Measurements from ENCODE around the gene LEO1. TPM values are rescaled to one million over a fixed set of nuclear protein-coding genes. Genes with fewer than 3 reads are reported as not detected.
A peak's percentile ranks its signal among the peaks of the same experiment; 100 is the strongest.

The LEO1 gene
- total RNA-seq, 1 donor from 2014 or later = 35.7 TPM

- Mint-ChIP-seq H3K27ac (peak overlapping the region; percentile 37), H3K4me3 (no peak overlapping the region), H3K27me3 (no peaks in the 10 kb centered on the region), H3K9me3 (no peaks in the 10 kb centered on the region), H3K4me1 (peaks cover 8% of the 10 kb centered on the region), H3K36me3 (ENCODE audit: low read depth) (peaks cover 24% of the 10 kb centered on the region)
- DNase-seq = no peak
- intact Hi-C loops (cut with micrococcal nuclease) = no loop called here
Measured at GRCh38 chr15:51936105-51936478, 35.5 kb downstream of the LEO1 start.

GRCh38 chr15:51935466-51936104, 36.0 kb downstream of the LEO1 start:
- Mint-ChIP-seq H3K36me3 (ENCODE audit: low read depth) (peaks cover 27% of the 10 kb centered on the region), H3K9me3 (no peaks in the 10 kb centered on the region), H3K27ac (peak overlapping the region; percentile 37), H3K4me3 (no peak overlapping the region), H3K27me3 (no peaks in the 10 kb centered on the region), H3K4me1 (peaks cover 8% of the 10 kb centered on the region)
- DNase-seq = no peak
- intact Hi-C loops (cut with micrococcal nuclease) = no loop called here

DNA sequence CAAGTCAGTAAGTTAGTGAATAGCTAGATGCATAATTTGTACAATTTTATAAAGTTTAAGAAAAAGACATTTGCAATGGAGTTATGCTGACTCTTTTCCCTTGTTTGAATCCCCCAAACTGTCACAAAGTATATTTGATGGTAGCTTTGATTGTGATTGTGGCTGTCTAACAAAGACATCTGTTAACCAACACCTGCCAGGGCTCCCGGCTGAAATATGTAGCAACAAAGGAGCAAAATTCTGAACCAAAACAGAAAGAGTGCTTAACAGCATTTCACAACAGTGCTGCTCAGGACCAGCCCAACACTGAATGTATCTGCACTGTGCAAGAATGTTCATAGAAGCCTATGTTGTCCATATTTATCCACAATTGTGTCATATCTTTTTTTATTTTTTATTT, 39.4 kb downstream of the LEO1 start:
- no peak for DNase-seq
- Mint-ChIP-seq H3K4me1 (peaks cover 6% of the 10 kb centered on the region), H3K27me3 (no peaks in the 10 kb centered on the region), H3K9me3 (no peaks in the 10 kb centered on the region), H3K4me3 (no peak overlapping the region), H3K36me3 (ENCODE audit: low read depth) (peaks cover 22% of the 10 kb centered on the region), H3K27ac (no peak overlapping the region)
- intact Hi-C loops (cut with micrococcal nuclease) = no loop called here

GRCh38 chr15:51931638-51932037, 39.9 kb downstream of the LEO1 start:
- DNase-seq = no peak
- Mint-ChIP-seq H3K27ac (no peak overlapping the region), H3K9me3 (no peaks in the 10 kb centered on the region), H3K27me3 (no peaks in the 10 kb centered on the region), H3K4me3 (no peak overlapping the region), H3K4me1 (peaks cover 6% of the 10 kb centered on the region), H3K36me3 (ENCODE audit: low read depth) (peaks cover 24% of the 10 kb centered on the region)
- intact Hi-C loops (cut with micrococcal nuclease) = no loop called here

DNA sequence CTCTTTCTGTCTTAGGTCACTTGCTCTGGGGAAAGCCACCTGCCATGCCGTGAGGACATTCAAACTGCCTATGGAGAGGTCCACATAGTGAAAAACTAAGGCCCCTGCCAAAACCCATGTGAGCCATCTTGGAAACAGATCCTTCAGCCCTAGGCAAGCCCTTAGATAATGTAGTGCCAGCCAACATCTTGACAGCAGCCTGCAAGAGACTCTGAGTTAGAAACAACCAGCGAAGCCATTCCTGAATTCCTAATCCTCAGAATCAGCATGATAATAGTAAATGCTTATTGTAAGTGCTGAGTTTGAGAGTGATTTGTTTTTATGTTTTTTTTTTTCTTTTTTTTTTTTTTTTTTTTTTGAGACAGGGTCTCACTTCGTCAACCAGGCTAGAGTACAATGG, 40.6 kb downstream of the LEO1 start:
- Mint-ChIP-seq H3K9me3 (no peaks in the 10 kb centered on the region), H3K36me3 (ENCODE audit: low read depth) (peaks cover 23% of the 10 kb centered on the region), H3K4me1 (peaks cover 6% of the 10 kb centered on the region), H3K4me3 (no peak overlapping the region), H3K27ac (no peak overlapping the region), H3K27me3 (no peaks in the 10 kb centered on the region)
- intact Hi-C loops (cut with micrococcal nuclease) = no loop called here
- no peak for DNase-seq

DNA sequence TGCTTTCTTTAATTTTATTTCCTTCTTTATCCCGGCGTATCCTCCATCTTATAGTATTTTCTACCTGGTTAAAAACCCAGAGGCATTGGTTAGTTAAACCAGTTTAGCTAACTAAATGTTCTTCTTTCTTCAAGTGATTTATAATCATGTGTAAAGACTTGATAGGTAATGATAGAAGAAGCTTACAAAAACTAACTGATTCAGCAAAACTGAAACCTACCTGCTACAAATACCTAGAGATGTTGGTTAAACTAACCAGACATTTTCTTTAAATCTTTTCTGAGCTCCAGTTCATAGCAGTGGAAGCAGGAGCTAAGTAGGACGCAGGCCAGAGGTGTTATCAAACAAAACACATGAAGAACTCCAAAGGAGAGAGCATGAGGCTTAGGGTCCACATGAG, 44.8 kb downstream of the LEO1 start:
- Mint-ChIP-seq H3K36me3 (ENCODE audit: low read depth) (peaks cover 31% of the 10 kb centered on the region), H3K4me3 (no peak overlapping the region), H3K27ac (no peak overlapping the region), H3K4me1 (no peaks in the 10 kb centered on the region), H3K27me3 (no peaks in the 10 kb centered on the region), H3K9me3 (no peaks in the 10 kb centered on the region)
- intact Hi-C loops (cut with micrococcal nuclease) = no loop called here
- no peak for DNase-seq

DNA sequence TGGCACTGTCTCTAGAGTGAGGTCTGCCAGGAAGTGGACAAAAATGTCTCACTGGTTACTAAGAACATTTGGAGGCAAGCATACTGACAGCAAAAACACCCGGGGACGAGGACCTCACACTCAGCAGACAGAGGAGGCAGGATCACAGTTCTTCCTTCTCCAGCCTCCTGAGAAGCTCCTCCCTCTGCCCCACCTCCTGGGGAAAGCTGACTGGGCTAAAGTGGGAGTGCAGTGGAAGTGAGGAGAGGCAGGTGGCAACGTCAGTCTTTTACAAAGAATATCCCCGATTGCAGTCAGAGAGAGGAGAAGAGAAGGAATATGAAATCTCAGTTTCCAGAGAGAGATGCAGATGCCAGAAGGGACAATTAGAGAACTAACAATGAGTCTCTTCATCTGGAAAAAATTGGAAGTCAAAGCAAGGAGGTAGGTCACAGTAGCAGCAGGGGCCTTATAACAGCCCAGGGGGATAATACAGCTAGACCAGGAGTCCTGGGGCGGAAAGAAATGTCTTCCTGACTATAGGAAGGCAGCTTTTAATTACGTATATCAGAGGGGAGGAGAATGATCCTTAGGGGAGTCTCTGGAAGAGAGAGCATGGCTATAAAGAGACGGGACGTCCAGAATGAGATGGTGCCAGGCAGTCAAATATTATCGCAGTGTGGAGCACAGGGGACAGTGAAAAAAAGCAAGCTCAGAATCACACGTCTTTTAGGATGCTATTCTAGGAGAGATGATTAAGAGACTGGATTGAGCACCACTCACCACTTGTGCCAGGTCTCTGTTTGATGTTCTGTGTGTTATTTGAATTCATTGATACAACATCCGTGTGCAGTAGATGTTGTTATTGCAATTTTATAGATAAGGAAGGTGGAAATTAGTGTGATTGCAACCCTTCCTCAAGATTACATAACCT, 47.2 kb downstream of the LEO1 start:
- Mint-ChIP-seq H3K27ac (no peak overlapping the region), H3K4me1 (no peaks in the 10 kb centered on the region), H3K4me3 (no peak overlapping the region), H3K27me3 (no peaks in the 10 kb centered on the region), H3K9me3 (no peaks in the 10 kb centered on the region), H3K36me3 (ENCODE audit: low read depth) (peaks cover 32% of the 10 kb centered on the region)
- no peak for DNase-seq
- intact Hi-C loops (cut with micrococcal nuclease) = no loop called here

GRCh38 chr15:51917493-51917892, 54.1 kb downstream of the LEO1 start:
- H3K36me3 Mint-ChIP-seq (ENCODE audit: low read depth) = peaks cover 20% of the 10 kb centered on the region
- no peak for DNase-seq
- H3K4me3 Mint-ChIP-seq = no peak overlapping the region
- no peaks in the 10 kb centered on the region for H3K27me3 Mint-ChIP-seq
- H3K9me3 Mint-ChIP-seq = no peaks in the 10 kb centered on the region
- no peaks in the 10 kb centered on the region for H3K4me1 Mint-ChIP-seq
- no peak overlapping the region for H3K27ac Mint-ChIP-seq
- intact Hi-C loops (cut with micrococcal nuclease) = no loop called here

GRCh38 chr15:51912528-51912927, 59.0 kb downstream of the LEO1 start:
- Mint-ChIP-seq H3K27me3 (no peaks in the 10 kb centered on the region), H3K9me3 (no peaks in the 10 kb centered on the region), H3K4me1 (no peaks in the 10 kb centered on the region), H3K36me3 (ENCODE audit: low read depth) (peaks cover 28% of the 10 kb centered on the region), H3K27ac (no peak overlapping the region), H3K4me3 (no peak overlapping the region)
- no peak for DNase-seq
- intact Hi-C loops (cut with micrococcal nuclease) = no loop called here

DNA sequence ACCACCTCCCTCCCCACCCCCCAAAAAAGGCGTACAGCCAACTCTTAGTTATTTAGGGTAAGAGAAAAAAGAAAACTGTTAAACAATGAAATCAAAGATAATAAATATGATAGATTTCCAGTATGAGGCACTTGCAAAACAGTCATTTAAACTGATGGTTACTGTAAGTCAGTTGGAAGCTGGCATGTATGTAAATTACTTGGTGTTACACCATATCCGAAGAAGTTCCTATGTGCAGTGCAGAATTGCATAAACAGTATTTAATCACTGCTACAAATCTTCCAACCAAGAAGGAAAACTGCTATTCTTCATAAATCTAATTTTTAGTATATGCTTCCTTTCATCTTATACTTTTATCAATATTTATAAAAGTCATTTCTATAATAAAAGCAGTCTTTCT, 62.0 kb downstream of the LEO1 start:
- Mint-ChIP-seq H3K27ac (no peak overlapping the region), H3K36me3 (ENCODE audit: low read depth) (peaks cover 40% of the 10 kb centered on the region), H3K27me3 (no peaks in the 10 kb centered on the region), H3K4me1 (no peaks in the 10 kb centered on the region), H3K4me3 (no peak overlapping the region), H3K9me3 (no peaks in the 10 kb centered on the region)
- DNase-seq = no peak
- intact Hi-C loops (cut with micrococcal nuclease) = no loop called here

- H3K36me3 Mint-ChIP-seq (ENCODE audit: low read depth) = peaks cover 45% of the 10 kb centered on the region
- no peaks in the 10 kb centered on the region for H3K27me3 Mint-ChIP-seq
- H3K27ac Mint-ChIP-seq = no peak overlapping the region
- intact Hi-C loops (cut with micrococcal nuclease) = no loop called here
- H3K4me3 Mint-ChIP-seq = no peak overlapping the region
- peaks cover 2% of the 10 kb centered on the region for H3K4me1 Mint-ChIP-seq
- no peaks in the 10 kb centered on the region for H3K9me3 Mint-ChIP-seq
- no peak for DNase-seq
Measured at GRCh38 chr15:51908316-51908715, 63.3 kb downstream of the LEO1 start.

- peaks cover 2% of the 10 kb centered on the region for H3K4me1 Mint-ChIP-seq
- no peaks in the 10 kb centered on the region for H3K9me3 Mint-ChIP-seq
- no peak for DNase-seq
- H3K27me3 Mint-ChIP-seq = no peaks in the 10 kb centered on the region
- no peak overlapping the region for H3K27ac Mint-ChIP-seq
- intact Hi-C loops (cut with micrococcal nuclease) = no loop called here
- peaks cover 44% of the 10 kb centered on the region for H3K36me3 Mint-ChIP-seq (ENCODE audit: low read depth)
- no peak overlapping the region for H3K4me3 Mint-ChIP-seq
Measured at GRCh38 chr15:51907136-51907862, 64.3 kb downstream of the LEO1 start.

DNA sequence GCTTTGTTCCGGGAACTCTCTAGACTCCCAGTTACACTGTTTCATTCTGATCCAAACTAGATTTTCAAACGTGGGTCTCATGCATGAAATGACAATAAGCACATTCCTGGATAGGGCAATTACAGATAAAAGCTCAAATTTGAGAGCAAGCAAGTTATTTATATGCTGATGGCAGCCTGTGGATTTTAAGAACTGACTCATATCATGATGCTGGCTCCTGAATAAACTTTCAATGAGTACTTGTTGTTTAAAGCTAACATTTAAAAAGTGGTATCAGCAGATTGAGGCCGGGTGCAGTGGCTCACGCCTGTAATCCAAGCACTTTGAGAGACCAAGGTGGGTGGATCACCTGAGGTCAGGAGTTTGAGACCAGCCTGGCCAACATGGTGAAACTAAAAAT, 66.6 kb downstream of the LEO1 start:
- Mint-ChIP-seq H3K9me3 (no peaks in the 10 kb centered on the region), H3K27me3 (no peaks in the 10 kb centered on the region), H3K27ac (no peak overlapping the region), H3K4me1 (peaks cover 2% of the 10 kb centered on the region), H3K36me3 (ENCODE audit: low read depth) (peaks cover 54% of the 10 kb centered on the region), H3K4me3 (no peak overlapping the region)
- DNase-seq = no peak
- intact Hi-C loops (cut with micrococcal nuclease) = no loop called here

GRCh38 chr15:51904421-51904820, 67.2 kb downstream of the LEO1 start:
- H3K4me3 Mint-ChIP-seq = no peak overlapping the region
- no peak for DNase-seq
- peaks cover 2% of the 10 kb centered on the region for H3K4me1 Mint-ChIP-seq
- H3K9me3 Mint-ChIP-seq = no peaks in the 10 kb centered on the region
- no peaks in the 10 kb centered on the region for H3K27me3 Mint-ChIP-seq
- no peak overlapping the region for H3K27ac Mint-ChIP-seq
- intact Hi-C loops (cut with micrococcal nuclease) = no loop called here
- peaks cover 56% of the 10 kb centered on the region for H3K36me3 Mint-ChIP-seq (ENCODE audit: low read depth)
